ENCODE data around the gene ADCY5.

The ADCY5 gene

GRCh38 chr3:123424999-123425712 is 23.7 kb downstream of the ADCY5 start:
- no peak for DNase-seq

DNA sequence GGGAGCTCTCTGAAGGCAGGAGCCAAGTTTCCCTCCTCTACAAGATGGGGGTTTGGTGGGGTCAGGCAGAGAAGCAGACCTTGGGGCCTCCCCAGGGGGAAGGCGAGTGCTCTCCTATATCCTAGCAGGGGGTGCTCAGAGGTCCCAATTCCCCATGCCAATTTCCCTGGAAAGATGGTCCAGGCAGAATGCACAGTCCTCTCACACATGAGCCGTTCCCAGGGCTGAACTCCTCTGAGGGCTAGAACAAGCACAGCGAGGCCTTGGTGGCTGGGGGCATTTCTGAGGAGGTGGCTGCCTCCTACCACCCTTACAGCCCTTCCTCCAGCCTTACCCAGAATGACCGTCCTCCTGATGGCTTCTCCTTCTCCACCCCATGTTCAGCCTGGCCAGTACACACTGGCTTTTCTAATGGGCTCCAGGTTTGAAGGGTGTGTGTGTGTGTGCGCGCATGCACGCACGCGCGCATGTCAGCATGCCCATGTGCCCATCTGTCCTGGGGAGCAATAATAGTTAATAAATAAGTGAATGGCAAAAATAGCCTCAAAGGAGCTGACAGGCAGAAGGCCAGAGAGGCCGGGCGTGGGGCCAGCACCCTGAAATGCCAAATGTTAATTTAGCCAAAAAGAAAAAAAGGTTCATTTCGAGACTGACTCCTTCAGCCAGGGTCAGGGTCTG is 24.4 kb downstream of the ADCY5 start:
- no peak for DNase-seq

DNA sequence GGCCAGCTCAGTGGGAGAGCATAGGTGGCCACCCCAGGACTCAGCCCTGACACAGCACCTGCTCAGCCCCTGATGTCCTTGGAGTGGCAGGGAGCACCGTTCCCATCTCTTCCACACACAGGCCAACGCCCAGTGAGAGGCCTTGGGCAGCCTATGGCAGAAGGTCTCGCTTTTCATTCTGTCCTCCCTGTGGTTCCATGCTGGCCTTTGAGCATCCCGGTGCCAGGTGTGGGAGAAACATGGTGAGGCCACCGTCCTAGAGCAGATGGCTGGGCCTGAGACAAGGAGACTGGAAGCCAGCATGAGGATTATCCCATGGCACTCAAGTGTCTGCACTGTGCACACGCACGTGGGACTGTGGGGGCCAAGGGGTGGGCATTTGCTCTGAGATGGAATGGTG is 25.1 kb downstream of the ADCY5 start:
- DNase-seq = no peak

GRCh38 chr3:123423031-123423430 is 25.9 kb downstream of the ADCY5 start:
- DNase-seq = no peak

DNA sequence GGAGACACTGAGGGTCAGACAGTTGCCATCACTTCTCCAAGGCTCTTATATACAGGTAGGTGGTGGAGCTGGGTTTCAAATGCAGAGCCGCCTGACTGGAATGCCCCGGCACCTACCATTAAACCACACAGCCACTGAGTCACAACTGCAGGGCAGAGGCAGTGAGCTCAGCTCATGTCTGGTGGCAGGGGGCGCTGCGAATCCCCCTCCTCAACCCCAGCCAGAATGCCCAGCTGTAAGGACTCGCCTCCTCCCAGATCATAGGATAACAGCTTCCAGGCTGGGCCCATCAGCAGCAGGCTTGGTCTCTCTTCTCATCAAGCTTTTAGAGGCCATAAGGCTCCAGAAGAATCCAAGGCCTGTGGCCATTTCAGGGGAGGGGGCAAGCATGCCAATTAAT is 26.4 kb downstream of the ADCY5 start:
- no peak for DNase-seq

DNA sequence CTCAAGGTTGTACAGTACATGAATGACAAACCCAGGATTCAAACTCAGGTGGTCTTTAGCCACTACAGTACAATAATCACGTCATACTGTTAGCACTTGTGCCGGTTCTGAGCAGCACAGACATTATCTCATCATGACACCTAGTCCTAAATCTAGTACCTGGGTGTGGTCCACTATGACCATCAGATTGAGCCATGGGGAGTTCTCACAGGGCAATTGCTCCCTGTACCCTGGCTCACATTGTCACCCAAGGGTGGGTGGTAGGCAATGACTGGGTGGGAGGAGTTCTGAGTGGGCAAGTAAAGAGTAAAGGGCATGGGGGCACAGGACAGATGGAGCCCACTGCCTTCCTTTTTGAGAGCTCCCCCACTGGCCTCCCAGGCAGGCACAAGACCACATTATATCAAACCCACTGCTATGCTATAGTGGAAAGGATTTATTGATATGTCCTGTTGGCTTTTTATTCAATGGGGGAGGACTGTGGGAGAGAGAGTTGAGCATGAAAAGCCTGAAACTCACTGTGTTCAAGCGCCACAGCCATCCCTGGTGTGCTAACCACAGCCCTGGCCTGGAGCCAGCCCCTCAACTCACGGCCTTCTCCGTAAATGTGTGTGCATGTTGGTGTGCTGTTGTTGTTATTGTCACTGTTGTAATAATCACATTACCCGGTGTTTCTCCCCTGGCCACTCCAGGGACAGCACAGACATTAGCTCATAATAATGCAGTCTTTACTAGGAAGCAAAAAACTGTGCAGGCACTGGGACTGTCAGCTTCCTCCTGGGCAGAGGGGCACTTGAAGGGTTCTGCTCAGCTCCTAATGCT is 27.3 kb downstream of the ADCY5 start:
- DNase-seq = no peak

DNA sequence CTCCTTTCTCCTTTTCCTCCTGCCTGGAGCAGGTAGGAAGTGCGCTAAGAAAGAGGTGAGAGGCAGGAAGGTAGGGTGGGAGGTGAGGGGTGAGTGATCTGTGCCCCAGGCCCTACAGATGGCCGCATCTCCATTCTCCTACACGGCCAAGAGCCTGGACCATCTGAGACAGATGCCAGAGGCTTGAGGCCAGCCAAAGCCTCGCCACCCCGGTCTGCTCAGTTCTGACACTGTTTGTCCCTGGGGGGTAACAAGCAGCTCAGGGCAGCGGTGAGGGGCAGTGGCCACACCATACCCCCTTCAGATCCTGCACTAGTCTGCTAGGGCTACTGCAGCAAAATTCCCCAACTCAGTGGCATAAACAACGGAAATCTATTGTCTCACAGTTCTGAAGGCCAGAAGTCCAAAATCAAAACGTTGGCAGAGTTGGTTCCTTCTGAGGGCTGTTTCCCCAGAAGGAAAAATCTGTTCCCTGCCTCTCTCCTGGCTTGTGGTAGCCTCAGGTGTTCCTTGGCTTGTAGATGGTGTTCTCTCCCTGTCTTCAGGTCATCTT is 28.4 kb downstream of the ADCY5 start:
- DNase-seq = no peak

DNA sequence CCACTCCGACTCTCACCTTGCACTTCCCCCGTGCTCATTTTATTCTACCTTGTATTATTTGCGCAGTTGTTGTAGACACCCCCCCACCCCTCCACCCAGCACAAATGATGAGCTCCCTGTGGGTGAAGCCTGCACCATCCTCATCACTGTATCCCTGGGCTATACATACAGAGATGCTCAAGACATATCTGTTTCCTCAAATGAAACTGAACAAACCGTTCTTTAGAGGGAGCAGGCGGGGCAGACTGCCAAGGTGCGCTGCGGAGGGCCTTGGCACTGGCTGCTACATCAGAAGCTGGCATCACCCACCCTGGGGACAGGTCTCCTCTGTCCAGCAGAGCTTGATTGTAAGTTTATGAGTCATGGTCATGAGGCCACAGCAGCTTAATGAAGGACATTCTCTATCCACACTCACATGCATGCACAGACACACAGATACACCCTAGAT is 29.0 kb downstream of the ADCY5 start:
- no peak for DNase-seq

GRCh38 chr3:123419181-123419849 is 29.6 kb downstream of the ADCY5 start:
- DNase-seq = no peak

DNA sequence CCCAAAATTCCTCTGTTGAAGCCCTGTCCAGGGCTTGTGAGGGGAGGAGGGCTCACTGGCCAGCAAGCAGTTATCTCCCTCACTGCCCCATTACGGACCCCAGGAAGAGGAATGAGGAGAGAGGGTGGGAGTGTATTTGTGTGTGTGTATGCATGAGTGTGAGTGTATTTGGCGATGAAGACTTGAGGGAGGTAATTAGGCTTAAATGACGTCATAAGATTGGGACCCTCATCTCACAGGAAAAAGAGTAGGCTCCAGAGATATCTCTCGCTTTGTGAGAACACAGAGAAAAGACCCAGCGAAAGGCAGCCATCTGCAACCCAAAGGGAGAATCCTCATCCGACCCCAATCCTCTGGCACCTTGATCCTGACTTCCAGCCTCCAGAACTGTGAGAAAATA is 32.2 kb downstream of the ADCY5 start:
- DNase-seq = no peak

DNA sequence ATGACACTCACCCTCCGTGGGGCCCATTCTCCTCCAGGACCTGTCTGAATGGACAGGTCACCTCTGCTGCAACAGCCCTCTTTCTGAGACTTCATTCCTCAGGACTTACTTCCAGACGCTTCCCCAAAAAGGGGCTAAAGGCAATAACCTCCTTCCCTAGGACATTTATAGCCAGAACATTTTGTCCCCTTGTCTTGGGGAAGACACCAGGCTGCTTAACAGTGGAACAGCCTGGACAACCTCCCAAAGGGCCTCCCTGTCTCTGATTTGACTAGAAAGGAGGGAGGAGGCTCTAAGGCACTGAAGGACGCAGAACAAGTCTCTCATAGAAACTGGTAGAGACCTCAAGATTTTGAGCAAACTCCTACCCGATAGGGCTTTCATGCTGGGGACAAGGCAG is 32.7 kb downstream of the ADCY5 start:
- DNase-seq = no peak

DNA sequence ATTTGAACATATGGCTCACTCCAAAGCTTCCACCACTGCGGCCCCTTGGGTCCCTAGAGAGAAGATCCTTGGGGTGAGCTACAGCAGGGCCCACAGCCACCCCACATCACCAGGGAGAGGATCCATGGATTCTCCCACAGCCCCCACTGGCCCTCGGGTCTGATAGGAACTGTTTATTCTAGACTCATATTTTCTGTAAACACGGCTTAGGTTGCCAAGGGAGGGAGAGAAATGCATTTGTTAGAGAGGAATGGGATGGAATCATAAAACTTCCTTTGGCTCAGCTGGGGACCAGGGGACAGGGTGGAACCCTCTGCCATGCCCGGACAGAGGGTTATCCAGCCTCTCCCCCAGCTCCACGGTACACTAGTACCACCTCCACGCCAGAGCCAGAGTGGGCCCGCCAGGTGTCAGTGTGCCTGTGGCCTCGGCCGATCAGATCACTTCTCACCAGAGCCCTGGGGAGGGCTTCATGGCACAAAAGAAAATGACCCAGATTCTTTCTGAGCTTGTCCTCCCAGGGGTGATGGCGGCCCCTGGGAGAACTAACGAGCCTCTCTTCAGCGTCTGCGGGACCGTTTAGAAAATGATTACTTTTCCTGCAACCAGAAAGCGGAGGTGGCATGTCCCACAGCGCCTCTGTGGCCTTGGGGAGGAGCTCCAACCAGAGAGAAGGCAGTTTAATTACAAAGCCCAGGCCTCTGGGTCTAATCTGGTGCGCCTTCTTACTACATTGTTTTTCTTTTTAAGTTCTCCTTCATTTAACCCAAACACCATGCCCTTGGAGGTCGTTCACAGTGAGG is 33.7 kb downstream of the ADCY5 start:
- DNase-seq = no peak

GRCh38 chr3:123412811-123413604 is 35.9 kb downstream of the ADCY5 start:
- DNase-seq = no peak

- DNase-seq = no peak
Observed at GRCh38 chr3:123412076-123412475, 36.8 kb downstream of the ADCY5 start.

GRCh38 chr3:123411340-123412040 is 37.4 kb downstream of the ADCY5 start:
- DNase-seq = no peak

DNA sequence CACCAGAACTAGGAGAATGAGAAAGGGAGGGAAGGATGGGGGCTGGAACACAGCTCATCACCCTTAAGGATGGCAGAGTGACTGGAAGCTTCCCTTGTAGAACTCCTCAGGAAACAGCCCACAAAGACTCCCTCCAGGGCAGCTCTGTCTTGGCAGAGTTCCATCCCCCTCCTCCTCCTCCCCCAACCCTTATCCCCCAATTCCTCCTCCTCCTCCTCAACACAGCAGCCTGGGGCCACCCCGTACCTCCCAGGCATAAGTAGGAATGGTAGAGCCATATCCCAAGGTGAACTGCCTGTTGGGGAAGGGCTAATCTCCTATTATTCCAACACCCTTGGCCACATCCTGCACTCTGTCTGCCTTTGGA is 38.8 kb downstream of the ADCY5 start:
- no peak for DNase-seq

DNA sequence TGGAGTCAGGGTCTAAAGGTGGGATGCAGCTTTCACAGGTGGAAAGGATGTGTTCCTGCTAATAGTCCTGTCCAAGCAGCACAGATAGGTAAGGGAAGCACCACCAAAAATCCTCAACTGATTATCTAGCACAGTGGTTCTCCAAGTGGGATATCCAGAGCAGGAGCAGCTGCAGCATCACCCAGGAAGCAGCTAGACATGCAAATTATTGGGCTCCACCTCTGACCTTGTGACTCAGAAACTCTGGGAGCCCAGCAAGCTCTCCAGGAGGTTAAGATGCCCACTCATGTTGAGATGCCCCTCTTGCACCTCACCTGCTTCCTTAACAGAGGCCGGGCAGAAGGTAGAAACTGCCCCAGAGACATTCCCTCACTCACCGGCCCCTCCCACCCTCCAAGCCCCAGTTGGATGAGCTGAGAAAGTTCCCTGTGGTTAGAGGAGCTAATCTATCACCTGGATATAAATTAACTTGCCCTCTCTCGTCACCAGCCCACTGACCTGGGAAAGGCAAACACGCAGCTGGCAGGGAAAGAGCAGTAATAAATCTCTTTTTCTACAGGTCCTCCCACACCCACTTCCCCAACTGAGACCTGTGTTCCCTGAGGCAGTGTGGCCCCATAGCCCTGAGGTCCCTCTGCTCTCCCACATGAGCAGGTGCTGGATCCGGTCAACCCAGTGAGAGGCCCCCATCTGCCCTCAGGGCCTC is 39.3 kb downstream of the ADCY5 start:
- no peak for DNase-seq

DNA sequence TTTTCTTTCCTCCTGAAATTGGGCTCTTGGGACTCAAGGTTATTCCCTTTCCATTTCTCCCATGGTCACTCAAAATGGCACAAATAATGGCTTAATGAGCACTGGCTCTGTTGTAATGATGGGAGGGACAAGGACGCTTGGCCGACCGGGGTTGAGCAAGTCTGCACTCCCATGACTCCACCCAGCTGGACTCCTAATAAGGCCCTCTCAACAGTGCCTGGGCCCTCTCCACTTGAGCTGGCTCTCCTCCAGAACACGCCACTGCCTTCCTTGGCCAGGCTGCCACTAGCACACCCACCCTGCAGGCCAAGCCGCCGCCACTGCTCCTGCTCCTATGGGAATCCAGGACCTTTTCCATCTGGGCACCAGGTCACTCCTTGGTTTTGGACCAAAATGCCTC is 42.3 kb downstream of the ADCY5 start:
- no peak for DNase-seq

DNA sequence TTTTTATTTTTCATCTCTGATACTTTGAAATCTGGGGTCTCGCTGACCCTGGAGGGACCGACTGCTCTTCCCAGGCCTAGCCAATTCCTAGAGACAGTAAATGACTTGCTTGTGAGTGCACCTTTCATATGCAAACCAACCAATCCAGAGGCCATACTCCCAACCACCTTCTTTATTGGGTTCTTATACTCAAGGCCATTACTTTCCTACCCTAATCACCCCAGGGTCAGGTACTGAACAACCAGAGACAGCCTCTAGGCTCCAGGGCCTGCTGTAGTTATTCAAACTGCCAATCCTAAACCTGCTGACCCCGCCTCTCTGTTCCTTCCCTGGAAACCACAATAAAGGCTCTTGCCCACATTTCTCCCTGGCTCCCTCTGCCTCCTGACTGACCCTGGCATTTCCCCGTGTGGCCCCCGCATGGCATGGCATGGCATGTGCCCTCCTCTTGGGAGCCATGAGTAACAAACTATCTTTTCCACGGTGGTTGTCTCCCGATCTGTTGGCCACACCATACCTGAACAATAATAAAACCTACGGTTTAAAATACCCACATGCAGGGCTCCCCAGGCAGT is 42.9 kb downstream of the ADCY5 start:
- no peak for DNase-seq

DNA sequence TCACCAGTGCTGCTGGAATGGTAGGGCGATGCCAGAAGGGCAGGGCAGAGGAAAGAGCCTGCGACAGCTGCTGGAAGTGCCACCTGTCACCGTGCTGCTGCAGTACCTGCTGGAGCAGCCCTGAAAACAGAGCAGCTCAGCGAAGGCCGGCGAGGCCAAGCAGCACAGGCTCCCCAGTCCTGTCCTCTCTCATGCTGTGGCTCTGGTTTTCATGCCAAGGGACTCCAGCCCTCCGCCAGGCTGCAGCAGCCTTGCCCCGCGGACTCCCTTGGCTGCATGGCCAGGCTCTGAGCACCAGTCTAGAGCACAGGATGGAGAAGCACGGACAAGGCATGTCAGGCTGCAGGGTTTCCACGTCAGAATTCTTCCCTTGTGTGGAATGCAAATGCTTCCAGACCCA is 43.9 kb downstream of the ADCY5 start:
- no peak for DNase-seq

All from GOT3 (cell line).